Measurements from ENCODE around the gene NRG4.

NRG4 gene

DNA sequence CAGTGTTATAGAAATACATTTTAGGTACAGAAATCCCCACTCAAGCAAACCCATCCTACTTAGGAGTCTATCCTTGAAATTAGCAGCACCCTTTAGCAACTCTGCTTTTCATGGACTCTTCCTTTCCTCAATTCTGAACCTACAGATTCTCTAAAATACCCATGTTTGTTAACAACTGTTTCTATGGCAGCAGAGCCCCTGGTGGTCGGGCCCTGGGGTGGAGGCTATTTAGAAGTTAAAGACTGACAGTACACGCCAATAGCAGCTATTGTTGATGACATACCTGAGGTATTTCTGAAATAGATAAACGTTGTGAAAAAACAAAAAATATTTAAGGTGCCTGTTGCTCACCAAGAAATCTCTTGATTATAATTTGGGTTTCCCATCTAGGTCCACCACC lies 23.4 kb upstream of the NRG4 start:
- Histone ChIP-seq H3K4me1 (ENCODE audit: low read depth, poor library complexity, severe bottlenecking) (no peaks in the 10 kb centered on the region), H3K27ac (no peak overlapping the region), H3K36me3 (ENCODE audit: insufficient read depth) (no peaks in the 10 kb centered on the region), H4K20me1 (ENCODE audit: insufficient read depth) (no peaks in the 10 kb centered on the region), H3K9ac (no peak overlapping the region), H2AFZ (ENCODE audit: low read depth) (no peak overlapping the region), H3K27me3 (ENCODE audit: insufficient read depth, low read depth) (no peaks in the 10 kb centered on the region), H3K4me2 (no peak overlapping the region), H3K4me3 (IDR thresholded peaks at IDR 0.05; ENCODE audit: insufficient read depth, low read depth, low read length) (no peak overlapping the region), H3K79me2 (ENCODE audit: insufficient read depth, low read depth) (no peaks in the 10 kb centered on the region)
- TF ChIP-seq, protein P1, sequence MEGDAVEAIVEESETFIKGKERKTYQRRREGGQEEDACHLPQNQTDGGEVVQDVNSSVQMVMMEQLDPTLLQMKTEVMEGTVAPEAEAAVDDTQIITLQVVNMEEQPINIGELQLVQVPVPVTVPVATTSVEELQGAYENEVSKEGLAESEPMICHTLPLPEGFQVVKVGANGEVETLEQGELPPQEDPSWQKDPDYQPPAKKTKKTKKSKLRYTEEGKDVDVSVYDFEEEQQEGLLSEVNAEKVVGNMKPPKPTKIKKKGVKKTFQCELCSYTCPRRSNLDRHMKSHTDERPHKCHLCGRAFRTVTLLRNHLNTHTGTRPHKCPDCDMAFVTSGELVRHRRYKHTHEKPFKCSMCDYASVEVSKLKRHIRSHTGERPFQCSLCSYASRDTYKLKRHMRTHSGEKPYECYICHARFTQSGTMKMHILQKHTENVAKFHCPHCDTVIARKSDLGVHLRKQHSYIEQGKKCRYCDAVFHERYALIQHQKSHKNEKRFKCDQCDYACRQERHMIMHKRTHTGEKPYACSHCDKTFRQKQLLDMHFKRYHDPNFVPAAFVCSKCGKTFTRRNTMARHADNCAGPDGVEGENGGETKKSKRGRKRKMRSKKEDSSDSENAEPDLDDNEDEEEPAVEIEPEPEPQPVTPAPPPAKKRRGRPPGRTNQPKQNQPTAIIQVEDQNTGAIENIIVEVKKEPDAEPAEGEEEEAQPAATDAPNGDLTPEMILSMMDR (conservative IDR thresholded peaks at IDR 0.05; ENCODE audit: low read depth, low read length): no peak

- H3K79me2 ChIP-seq (ENCODE audit: insufficient read depth, low read depth): no peaks in the 10 kb centered on the region
- no peak overlapping the region for H3K27ac ChIP-seq
- no peaks in the 10 kb centered on the region for H3K36me3 ChIP-seq (ENCODE audit: insufficient read depth)
- H3K9ac ChIP-seq: no peak overlapping the region
- H3K4me3 ChIP-seq (IDR thresholded peaks at IDR 0.05; ENCODE audit: insufficient read depth, low read depth, low read length): no peak overlapping the region
- no peak overlapping the region for H3K4me2 ChIP-seq
- H2AFZ ChIP-seq (ENCODE audit: low read depth): no peak overlapping the region
- H4K20me1 ChIP-seq (ENCODE audit: insufficient read depth): no peaks in the 10 kb centered on the region
- no peaks in the 10 kb centered on the region for H3K4me1 ChIP-seq (ENCODE audit: low read depth, poor library complexity, severe bottlenecking)
- TF ChIP-seq, protein P1 (conservative IDR thresholded peaks at IDR 0.05; ENCODE audit: low read depth, low read length): no peak
- no peaks in the 10 kb centered on the region for H3K27me3 ChIP-seq (ENCODE audit: insufficient read depth, low read depth)
Measured at GRCh38 chr15:76034111-76034510, 21.9 kb upstream of the NRG4 start.

- Histone ChIP-seq H3K4me2 (no peak overlapping the region), H3K79me2 (ENCODE audit: insufficient read depth, low read depth) (no peaks in the 10 kb centered on the region), H3K4me3 (IDR thresholded peaks at IDR 0.05; ENCODE audit: insufficient read depth, low read depth, low read length) (no peak overlapping the region), H3K36me3 (ENCODE audit: insufficient read depth) (no peaks in the 10 kb centered on the region), H2AFZ (ENCODE audit: low read depth) (no peak overlapping the region), H3K27me3 (ENCODE audit: insufficient read depth, low read depth) (no peaks in the 10 kb centered on the region), H4K20me1 (ENCODE audit: insufficient read depth) (no peaks in the 10 kb centered on the region), H3K9ac (no peak overlapping the region), H3K27ac (no peak overlapping the region), H3K4me1 (ENCODE audit: low read depth, poor library complexity, severe bottlenecking) (no peaks in the 10 kb centered on the region)
- TF ChIP-seq, protein P1 (conservative IDR thresholded peaks at IDR 0.05; ENCODE audit: low read depth, low read length): no peak
Measured at GRCh38 chr15:76033438-76033837, 21.2 kb upstream of the NRG4 start.

- H3K4me1 ChIP-seq (ENCODE audit: low read depth, poor library complexity, severe bottlenecking): no peaks in the 10 kb centered on the region
- H3K36me3 ChIP-seq (ENCODE audit: insufficient read depth): no peaks in the 10 kb centered on the region
- no peak overlapping the region for H3K27ac ChIP-seq
- no peaks in the 10 kb centered on the region for H4K20me1 ChIP-seq (ENCODE audit: insufficient read depth)
- no peaks in the 10 kb centered on the region for H3K27me3 ChIP-seq (ENCODE audit: insufficient read depth, low read depth)
- H2AFZ ChIP-seq (ENCODE audit: low read depth): no peak overlapping the region
- TF ChIP-seq, protein P1 (conservative IDR thresholded peaks at IDR 0.05; ENCODE audit: low read depth, low read length): no peak
- no peaks in the 10 kb centered on the region for H3K79me2 ChIP-seq (ENCODE audit: insufficient read depth, low read depth)
- H3K4me3 ChIP-seq (IDR thresholded peaks at IDR 0.05; ENCODE audit: insufficient read depth, low read depth, low read length): no peak overlapping the region
- H3K9ac ChIP-seq: no peak overlapping the region
- H3K4me2 ChIP-seq: no peak overlapping the region
Measured at GRCh38 chr15:76032046-76032445, 19.8 kb upstream of the NRG4 start.
